ENCODE data around the gene ELMOD3.
A peak's percentile ranks its signal among the peaks of the same experiment; 100 is the strongest.
"Not testable (repeated sequence)": the region's sequence is repeated elsewhere in the genome, so short reads cannot be mapped to it uniquely, and the experiment has no call there.

The ELMOD3 gene

DNA sequence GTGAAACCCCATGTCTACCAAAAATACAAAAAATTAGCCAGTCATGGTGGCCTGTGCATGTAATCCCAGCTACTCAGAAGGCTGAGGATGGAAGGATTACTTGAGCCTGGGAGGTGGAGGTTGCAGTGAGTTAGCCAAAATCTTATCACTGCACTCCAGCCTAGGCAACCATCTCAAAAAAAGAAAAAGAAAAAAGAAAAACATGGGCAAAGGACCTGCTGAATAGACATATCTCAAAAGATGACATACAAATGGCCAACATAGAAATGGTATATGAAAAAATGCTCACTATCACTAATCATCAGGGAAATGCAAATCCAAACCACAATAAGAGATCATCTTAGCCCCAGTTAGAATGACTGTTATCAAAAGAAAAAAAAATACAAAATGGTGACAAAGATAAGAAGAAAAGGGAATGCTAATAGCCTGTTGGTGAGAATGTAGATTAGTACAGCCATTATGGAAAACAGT, 25.4 kb upstream of the ELMOD3 start:
- DNase-seq (ENCODE audit: low read depth in 3 of 3) = no peak

DNA sequence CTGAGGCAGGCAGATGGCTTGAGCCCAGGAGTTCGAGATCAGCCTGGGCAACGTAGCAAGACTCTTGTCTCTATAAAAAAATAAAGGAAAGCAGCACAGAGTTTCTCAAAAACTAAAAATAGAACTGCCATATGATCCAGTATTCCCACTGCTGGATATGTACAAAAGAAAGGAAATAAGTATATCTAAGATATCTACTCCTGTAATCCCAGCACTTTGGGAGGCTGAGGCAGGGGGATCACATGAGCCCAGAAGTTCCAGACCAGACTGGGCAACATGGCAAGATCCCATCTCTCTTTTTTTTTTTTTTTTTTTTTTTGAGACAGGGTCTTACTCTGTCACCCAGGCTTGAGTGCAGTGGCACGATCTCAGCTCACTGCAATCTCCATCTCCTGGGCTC, 24.9 kb upstream of the ELMOD3 start:
- DNase-seq (ENCODE audit: low read depth in 3 of 3) = not testable (repeated sequence)

DNA sequence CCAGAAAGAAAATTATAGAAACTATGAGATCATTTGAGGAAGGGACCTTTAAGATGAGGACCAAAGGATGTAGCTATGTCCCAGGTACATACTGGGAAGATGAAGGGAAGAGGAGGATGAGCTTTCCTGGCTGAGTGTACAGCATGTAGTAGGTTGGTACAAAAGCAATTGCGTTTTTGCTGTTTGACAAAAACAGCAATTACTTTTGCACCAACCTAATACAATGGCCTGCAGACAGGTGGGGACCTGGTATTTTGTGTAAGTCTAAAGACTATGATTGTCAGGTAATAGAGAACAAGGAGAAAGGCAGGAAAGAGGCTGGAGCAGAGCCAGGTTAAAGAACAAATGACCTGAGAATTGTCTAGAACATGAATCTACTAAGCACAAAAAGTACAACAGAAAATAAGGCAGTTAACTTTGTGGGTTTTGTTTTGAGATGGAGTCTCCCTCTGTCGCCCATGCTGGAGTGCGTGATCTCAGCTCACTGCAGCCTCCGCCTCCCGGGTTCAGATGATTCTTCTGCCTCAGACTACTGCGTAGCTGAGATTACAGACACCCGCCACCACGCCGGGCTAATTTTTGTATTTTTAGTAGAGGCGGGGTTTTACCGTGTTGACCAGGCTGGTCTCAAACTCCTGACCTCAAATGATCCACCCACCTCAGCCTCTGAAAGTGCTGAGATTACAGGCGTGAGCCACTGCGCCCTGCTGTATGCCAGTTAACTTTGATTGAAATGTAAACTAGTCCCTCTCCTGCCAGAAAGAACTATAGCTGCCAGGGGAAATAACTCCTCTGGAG, 23.5 kb upstream of the ELMOD3 start:
- DNase-seq (ENCODE audit: low read depth in 3 of 3) = no peak

DNA sequence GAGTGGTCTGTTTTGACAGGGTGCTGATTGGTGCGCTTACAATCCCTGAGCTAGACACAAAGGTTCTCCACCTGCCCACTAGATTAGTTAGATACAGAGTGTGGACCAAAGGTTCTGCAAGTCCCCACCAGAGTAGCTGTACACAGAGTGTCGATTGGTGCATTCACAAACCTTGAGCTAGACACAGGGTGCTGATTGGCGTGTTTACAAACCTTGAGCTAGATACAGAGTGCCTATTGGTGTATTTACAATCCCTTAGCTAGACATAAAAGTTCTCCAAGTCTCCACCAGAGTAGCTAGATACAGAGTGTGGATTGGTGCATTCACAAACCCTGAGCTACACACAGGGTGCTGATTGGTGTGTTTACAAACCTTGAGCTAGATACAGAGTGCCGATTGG, 20.7 kb upstream of the ELMOD3 start:
- not testable (repeated sequence) for DNase-seq (ENCODE audit: low read depth in 3 of 3)

DNA sequence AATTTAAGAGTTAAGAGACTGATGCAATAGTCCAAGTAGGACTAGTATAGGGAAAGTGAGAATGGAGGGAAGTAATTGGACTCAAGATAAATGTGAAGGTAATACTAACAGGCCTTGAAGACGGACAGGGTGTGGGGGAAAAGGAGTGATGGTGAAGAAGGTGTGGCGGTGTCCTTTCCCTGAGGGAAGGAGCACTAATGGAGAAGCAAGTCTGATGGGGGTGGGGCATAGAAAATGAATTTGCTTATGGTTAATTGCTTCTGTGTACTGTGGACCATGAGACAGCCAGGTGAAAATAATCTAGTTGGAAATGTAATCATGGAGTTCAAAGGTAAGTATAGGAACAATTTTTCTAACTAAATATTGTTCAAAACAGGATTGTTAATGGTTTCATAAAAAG, 19.6 kb upstream of the ELMOD3 start:
- DNase-seq (ENCODE audit: low read depth in 3 of 3) = no peak

DNA sequence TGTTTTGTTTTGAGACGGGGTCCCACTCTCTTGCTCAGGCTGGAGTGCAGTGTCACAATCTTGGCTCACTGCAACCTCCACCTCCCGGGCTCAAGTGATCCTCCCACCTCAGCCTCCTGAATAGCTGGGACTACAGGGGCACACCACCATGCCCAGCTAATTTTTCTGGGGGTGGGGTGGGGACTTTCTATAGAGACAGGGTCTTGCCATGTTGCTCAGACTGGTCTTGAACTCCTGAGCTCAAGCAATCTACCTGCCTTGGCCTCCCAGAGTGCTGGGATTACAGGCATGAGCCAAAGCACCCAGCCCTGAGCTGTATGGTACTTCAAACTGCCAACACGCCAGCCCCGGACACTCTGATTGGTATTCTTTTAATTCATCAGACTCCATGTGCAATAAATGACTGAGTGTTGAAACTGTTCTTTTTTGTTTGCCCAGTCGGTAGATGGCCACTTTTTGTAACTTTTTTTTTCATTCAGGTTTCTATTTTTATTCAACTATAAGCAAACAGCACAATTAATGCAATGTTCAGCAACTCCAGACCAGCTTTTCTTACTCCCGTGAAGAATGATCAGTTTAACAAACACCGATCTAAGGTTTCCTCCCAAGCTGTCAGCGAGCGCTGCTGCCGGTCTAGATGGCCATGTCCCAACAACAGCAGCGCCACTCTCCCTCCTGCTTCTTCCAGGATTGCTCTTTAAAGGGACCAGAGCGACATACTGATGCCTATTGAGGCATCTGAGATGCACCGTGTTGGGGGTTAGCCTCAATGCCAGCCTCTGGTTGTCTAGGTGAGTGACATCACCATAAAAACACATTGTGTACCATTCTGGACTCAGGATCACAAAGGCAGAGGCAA, 14.3 kb upstream of the ELMOD3 start:
- no peak for DNase-seq (ENCODE audit: low read depth in 3 of 3)

DNA sequence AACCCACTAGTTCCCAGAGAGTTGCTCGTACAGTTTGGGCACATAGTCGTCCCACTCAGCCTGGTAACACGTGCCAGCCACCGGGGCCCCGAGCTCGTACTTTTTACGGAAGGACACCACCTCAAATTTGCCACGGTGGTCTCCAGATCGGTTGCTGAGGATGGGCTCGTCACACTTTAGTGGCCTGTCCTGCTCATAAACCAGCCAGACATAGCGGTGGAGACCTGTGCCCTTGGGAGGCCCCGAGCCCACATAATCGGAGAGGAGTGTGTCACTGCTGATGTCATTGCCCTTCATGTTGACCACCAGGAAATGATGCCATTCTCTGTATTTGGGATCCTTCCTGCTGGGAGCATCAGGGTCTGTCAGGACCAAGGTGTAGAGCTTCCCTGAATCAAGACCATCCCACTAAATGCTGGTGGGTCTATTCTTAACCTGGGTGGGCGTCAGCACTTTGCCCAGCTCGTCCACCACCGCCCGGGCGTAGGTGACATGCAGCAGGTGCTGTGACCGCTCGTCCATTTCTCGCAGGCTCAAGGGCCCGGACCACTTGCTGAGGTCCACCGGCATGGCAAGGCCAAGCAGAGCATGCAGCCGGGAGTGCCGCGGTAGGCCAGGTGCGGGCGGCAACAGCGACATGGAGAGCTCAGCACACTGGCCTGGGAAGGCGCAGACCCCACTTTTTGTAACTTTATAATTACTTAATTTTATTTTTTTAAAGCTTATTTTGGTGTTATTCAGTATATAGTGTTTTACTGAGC, 13.1 kb upstream of the ELMOD3 start:
- DNase-seq (ENCODE audit: low read depth in 3 of 3) = no peak

DNA sequence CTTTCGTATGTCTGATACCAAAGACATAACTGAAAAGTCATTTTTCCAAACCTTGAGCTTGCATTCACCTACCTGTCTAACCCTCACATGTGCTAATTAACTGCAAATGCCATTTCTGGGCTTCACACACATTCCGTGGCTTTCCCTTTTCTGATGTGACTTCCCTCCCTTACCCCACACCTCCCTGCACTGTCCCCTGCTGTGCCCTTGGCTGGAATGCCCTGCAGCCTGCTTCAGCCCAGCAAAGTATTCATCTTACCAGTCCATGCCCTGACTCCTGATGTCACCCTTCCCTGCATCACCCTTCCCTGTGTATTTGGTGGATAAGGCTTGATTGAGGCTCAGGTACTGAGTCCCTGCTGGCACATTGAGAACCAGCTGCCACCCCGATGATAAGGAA, 12.4 kb upstream of the ELMOD3 start:
- DNase-seq (ENCODE audit: low read depth in 3 of 3) = no peak

DNA sequence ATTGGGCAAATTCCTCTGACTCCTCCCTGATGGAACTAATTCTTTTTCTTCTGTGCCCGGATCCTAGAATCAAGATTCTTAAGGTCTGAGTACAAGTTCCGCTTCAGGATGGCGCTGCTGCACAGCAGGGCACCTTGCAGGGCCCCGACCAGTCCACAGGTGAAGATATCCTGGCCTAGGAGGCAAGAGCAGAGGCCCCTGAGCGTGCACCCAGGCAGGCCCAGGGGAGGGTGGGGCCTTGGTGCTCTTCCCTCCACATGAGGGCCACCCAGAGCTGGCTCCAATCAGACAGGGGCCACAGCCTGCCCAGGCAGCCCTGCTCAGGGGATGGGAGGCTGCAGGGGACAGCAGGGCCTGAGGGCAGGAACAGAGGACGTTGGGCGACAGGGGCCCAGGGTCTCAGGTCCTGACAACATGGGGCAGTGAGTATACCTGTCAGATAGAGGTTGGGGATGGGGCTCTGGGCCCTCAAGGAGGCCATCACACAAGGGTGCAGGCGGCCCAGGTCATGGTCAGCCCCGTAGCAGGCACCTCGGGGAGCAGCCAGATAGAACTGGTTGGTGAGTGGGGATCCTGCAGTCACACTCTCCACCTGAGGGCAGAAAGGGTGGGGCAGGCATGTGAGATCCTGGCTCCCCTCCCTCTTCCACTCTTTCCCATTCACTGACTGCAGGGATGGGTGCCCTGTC, 11.2 kb upstream of the ELMOD3 start:
- DNase-seq (ENCODE audit: low read depth in 3 of 3) = not testable (repeated sequence)

DNA sequence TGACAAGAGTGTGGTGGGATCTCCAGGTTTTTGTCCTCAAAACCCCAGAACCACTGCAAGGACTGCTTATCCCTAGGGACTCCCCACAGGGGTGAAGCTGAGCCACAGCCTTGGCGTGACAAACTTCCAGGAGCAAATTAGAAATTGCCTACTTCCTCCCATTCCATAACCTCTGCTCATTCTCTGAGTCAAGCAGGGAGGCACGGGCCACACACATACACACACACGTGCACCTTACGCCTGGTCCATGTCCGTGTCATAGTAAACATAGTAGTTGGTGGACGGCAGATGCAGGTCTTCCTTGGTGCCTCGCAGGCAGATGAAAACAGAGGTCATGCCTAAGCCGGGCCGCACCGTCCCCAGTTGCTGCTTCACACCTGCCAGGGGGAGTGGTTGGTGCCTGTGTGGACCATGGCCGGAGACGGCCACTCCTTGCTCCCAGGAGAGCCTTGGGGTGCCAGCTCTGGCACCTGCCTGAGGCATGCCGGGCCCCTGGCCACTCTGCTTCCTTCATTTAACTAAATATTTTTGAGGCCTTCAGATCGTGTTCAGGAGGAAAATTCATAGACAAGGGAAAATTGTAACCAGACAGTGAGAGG, 10.1 kb upstream of the ELMOD3 start:
- DNase-seq (ENCODE audit: low read depth in 3 of 3) = no peak

DNA sequence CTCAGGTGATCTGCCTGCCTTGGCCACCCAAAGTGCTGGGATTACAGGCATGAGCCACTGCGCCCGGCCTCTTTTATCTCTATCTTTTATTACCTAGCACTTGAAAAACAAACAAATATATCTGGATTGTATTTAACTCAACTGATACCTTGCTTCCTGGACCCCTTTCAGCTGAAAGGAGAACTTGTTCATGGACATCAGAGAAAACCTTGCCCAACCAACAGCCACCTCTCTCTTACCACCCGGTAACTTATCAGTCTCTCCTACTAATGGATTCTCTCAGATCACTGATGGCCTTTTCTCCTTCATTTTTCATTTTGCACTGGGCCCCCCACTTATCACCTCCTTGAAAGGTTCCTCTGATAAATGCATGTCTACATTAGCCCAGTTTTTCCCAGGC, 7.0 kb upstream of the ELMOD3 start:
- DNase-seq (ENCODE audit: low read depth in 3 of 3) = no peak

DNA sequence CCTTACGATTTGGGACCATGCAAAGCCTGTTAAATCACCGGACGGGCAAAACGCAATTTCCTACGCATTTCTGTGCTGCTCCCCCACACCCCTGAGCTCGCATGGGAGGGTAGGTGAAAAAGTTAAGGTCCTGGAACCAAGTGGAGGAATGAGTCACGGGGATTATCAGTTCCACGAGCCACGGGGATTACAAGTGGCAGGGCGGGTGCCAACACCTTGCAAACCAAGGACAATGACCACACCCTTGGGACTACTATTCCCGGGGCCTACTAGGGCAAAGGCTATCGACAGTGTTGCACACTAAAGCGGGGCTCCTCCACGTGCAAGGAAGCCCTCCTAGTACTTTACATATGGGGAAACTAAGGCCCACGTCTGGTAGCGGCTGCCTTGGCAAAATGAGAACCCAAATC, 688 bp upstream of the ELMOD3 start:
- DNase-seq (ENCODE audit: low read depth in 3 of 3) = peak in 1 of 3 experiments; percentile 16

DNA sequence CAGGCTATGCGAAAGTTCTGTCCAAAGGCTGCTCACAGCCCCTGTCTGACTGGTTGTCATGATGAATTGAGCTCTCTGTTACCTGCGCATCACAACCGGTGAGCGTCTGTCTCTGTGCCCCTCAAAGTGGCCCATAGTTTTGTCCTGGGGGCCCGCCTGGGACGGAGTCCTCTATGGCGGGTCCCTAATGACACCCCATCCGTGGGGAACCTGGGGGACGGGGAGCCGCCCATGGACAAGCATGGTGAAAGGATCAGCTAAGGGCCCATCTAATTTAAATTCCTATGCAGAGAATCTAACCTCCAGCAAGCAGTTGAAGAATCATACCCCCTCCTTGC, 473 bp downstream of the ELMOD3 start:
- no peak for DNase-seq (ENCODE audit: low read depth in 3 of 3)

DNA sequence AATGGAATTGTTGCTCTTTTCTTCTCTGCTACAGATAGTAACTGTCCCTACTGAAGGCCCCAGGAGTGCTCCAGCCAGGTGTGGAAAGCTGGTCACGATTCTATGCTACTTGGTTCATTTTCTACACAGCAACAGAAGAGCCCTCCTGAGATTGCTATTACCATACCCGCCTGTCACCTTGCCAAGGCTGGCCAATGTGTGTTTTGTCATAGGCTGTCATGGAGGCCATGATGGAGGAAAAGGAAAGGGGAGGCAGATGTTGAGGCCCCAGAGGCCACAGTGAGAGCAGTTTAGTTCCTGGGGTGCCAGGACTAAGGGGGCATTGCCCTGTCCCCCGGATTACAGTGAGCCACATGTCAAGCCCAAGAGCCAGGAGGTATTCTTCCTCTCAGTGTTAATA, 952 bp downstream of the ELMOD3 start:
- no peak for DNase-seq (ENCODE audit: low read depth in 3 of 3)

DNA sequence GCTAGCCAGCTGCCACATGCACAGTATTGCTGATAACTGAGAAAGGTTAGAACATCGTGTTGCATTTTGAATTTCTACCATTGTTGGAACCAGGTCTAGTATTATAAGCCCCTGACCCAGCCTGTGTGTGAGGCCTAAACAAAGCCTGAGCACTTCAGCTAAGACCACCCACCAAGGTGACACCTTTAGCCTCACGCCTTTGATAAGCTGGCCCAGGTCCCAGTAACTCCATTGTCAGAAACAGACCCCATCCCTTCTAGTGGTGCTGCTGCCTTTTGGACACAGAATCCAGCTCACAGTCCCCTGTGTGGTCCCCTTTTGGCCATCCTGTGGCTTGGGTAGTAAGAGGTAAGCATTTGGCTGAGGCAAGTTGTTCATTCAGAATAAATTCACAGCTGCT, 1.6 kb downstream of the ELMOD3 start:
- no peak for DNase-seq (ENCODE audit: low read depth in 3 of 3)

DNA sequence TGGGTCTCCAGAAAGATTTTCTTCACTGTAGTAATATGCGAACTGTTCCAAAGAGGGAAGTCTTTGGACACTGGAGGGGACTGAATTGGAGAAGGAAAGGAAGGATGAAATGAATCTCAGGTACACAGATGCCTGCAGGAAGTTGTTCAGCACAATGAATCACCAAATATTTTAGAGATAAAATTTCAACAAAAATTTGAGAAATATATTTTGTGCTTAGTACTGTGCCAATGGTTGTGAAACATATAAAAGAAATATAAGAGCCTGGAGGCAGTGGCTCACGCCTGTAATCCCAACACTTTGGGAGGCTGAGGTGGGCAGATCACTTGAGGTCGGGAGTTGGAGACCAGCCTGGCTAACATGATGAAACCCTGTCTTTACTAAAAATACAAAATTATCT, 3.2 kb downstream of the ELMOD3 start:
- DNase-seq (ENCODE audit: low read depth in 3 of 3) = no peak

DNA sequence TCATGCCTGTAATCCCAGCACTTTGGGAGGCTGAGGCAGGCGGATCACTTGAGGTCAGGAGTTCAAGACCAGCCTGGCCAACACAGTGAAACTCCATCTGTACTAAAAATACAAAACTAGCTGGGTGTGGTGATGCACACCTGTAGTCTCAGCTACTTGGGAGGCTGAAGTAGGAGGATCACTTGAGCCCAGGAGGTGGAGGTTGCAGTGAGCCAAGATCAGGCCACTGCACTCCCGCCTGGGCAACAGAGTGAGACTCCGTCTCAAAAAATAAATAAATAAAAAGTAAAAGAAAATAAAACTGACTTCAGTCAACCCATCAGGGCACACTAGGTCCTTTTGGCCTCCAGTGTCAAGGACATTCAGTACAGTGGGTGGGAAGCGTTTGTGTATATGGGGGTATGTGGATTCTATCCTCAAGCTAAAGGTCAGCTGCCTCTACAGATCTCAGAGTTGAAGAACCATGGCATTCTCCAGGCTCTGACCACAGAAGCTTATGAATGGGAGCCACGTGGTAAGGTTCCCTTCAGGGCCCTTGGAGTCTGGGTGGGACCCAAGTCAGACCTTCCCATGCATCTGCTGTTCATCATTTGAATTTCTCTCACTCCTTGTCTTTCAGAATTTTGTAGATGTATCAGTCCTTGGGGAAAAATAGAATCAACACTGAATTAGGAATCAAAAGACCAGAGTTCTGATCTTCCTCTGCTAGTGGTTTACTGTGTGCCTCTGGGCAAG, 8.3 kb downstream of the ELMOD3 start:
- DNase-seq (ENCODE audit: low read depth in 3 of 3) = not testable (repeated sequence)

DNA sequence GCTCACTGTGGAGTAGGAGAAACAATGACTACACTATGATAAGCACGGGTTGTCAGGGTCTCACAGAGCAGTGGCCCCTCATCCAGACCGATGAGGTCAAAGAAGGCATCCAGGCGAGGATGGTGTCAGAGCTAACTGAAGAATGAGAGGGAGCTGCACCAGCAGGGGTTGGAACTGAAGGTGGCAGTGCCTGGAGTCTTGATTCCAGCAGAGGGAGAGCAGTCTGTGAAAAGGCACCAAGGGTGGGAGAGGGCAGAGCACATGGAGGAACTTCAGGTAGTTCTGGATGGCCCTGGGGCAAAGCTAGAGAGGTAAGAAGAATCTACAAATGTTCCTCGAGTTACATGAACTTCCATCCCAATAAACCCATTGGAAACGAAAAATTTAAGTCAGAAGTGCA, 12.6 kb downstream of the ELMOD3 start:
- no peak for DNase-seq (ENCODE audit: low read depth in 3 of 3)

DNA sequence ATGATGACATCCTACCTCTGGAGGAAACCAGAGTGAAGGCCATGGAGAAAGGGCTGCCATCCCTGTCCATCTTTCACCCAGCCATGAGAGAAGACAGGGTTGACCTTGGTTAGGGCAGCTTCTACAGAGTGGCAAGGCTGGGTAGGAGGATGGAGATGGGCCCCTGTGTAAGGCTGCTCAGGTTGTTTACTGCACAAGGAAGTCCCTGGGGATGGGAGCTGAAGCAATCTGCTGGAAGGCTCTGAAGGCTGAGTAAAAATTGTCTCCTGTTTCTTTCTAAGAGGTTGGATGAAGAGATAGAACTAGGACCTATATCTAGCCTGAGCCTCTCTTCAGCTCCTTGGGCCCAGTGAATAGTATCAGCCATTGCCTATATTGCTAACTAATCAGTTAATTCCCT, 14.4 kb downstream of the ELMOD3 start:
- no peak for DNase-seq (ENCODE audit: low read depth in 3 of 3)

DNA sequence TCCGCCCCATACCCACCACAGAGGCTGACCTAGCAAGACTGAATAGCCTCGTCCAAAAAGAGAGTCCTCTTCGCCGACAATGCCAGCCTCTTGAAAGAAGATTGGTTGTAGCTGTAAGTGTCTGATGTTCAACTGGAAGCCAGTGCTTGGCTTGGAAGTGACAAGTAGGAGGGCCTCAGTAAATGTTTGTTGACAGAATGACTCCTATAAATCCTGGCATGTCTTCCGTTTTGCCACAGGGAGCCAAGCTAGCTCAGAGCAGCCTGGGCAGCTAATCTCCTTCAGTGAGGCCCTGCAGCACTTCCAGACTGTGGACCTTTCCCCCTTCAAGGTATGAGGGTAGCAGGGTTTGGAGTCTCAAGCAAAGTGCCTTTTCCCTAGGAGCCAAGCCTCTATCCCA, 14.9 kb downstream of the ELMOD3 start:
- no peak for DNase-seq (ENCODE audit: low read depth in 3 of 3)

DNA sequence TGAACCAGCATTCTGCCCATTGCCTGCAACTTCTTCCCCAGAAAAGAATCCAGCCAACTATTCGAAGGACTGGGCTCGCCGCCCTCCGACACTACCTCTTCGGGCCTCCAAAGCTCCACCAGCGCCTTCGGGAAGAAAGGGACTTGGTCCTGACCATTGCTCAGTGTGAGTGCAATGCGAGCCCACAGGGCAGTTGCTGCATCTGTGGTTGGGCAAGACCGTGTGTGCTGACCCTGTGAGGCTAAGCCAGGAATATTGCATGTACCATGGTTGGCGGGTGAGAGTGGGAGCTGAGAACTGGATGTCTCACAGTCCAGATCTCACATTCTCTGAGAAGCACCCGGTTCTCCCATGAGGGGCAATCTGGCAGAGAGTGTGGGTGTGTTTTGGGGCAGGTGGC, 16.5 kb downstream of the ELMOD3 start:
- no peak for DNase-seq (ENCODE audit: low read depth in 3 of 3)
